GM12875 (cell line): ENCODE data around the gene CAGE1.

Experiments
- H3K4me3 ChIP-seq: one replicate; pipeline ENCODE4 v1.5.1; 2011; ENCODE audit warnings: low read depth, low read length, control low read depth
- CTCF ChIP-seq: IDR thresholded peaks from 2 replicates; pipeline ENCODE4 v1.5.1; 2011; ENCODE audit warnings: low read depth, mild to moderate bottlenecking, control low read depth, inconsistent platforms, low read length, moderate library complexity, borderline replicate concordance; ENCODE audit not compliant: insufficient read depth

Gene CAGE1

GRCh38 chr6:7389451-7390225 lies at the start of gene CAGE1, which contains the start of gene RIOK1:
CAGE1 (minus strand) TSS chr6:7389742; CDS start chr6:7387173, 2,569 bp downstream.
RIOK1 (plus strand) TSS chr6:7389808; CDS start chr6:7390003, 195 bp downstream.
- no peak for TF ChIP-seq CTCF
- peak within 1 kb of the TSS; percentile 79 for H3K4me3 ChIP-seq

GRCh38 chr6:7439228-7439627 lies 49.7 kb upstream of the CAGE1 start:
- H3K4me3 ChIP-seq, result no peak overlapping the region

GRCh38 chr6:7438011-7438410 lies 48.5 kb upstream of the CAGE1 start:
- TF ChIP-seq CTCF, result no peak
- no peak overlapping the region for H3K4me3 ChIP-seq

More at GRCh38 chr6:7439228-7439627, 49.7 kb upstream of the CAGE1 start:
- TF ChIP-seq CTCF, result no peak

- TF ChIP-seq CTCF, result no peak
Measured at GRCh38 chr6:7434672-7435071, 45.1 kb upstream of the CAGE1 start.

GRCh38 chr6:7433121-7433617 lies 43.6 kb upstream of the CAGE1 start:
- TF ChIP-seq CTCF, result no peak
- no peak overlapping the region for H3K4me3 ChIP-seq

More at GRCh38 chr6:7434672-7435071, 45.1 kb upstream of the CAGE1 start:
- H3K4me3 ChIP-seq, result no peak overlapping the region

GRCh38 chr6:7432391-7433120 lies 43.0 kb upstream of the CAGE1 start:
- no peak for TF ChIP-seq CTCF
- H3K4me3 ChIP-seq, result no peak overlapping the region
